ENCODE data around the gene MTMR3.

- no peak for TF ChIP-seq CTCF (IDR thresholded peaks at IDR 0.05)
- no peak for TF ChIP-seq ZFX (IDR thresholded peaks at IDR 0.05; ENCODE audit: borderline replicate concordance)
Observed at GRCh38 chr22:30033137-30033536, 150.2 kb downstream of the MTMR3 start.

Measured in 22Rv1 (cell line).